Measurements from ENCODE around the gene ADAMTS9.

DNA sequence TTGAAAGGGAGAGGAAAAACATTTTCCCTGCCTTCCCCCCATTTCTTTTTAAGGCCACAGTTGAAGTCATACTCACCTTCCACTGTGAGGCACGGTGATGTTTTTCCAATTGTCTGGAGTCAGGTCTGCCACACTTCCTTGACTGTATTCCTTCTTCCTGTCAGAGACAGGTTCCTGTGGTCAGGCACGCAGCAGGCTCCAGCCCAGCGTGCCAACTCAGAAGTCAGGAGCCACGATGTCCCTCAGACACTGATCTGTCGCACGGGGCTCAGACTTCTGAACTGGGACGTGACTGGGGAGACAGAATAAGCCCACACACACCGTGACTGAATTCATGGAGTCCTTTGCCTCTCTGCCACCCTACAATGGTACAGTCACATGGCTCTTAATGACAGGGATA lies 41.2 kb upstream of the ADAMTS9 start:
- TF ChIP-seq CBX2 (IDR thresholded peaks at IDR 0.05; ENCODE audit: borderline replicate concordance, low read depth) (no peak), NFE2L2 (conservative IDR thresholded peaks at IDR 0.05; ENCODE audit: low read length) (no peak), JUNB (IDR thresholded peaks at IDR 0.05) (no peak), ZSCAN20 (CRISPR knock-in tag; IDR thresholded peaks at IDR 0.05) (no peak), EHMT2 (IDR thresholded peaks at IDR 0.05; ENCODE audit: low read depth) (no peak), POLR2A (IDR thresholded peaks at IDR 0.05; ENCODE audit: low read length) (no peak)
- TF ChIP-seq, protein P1, sequence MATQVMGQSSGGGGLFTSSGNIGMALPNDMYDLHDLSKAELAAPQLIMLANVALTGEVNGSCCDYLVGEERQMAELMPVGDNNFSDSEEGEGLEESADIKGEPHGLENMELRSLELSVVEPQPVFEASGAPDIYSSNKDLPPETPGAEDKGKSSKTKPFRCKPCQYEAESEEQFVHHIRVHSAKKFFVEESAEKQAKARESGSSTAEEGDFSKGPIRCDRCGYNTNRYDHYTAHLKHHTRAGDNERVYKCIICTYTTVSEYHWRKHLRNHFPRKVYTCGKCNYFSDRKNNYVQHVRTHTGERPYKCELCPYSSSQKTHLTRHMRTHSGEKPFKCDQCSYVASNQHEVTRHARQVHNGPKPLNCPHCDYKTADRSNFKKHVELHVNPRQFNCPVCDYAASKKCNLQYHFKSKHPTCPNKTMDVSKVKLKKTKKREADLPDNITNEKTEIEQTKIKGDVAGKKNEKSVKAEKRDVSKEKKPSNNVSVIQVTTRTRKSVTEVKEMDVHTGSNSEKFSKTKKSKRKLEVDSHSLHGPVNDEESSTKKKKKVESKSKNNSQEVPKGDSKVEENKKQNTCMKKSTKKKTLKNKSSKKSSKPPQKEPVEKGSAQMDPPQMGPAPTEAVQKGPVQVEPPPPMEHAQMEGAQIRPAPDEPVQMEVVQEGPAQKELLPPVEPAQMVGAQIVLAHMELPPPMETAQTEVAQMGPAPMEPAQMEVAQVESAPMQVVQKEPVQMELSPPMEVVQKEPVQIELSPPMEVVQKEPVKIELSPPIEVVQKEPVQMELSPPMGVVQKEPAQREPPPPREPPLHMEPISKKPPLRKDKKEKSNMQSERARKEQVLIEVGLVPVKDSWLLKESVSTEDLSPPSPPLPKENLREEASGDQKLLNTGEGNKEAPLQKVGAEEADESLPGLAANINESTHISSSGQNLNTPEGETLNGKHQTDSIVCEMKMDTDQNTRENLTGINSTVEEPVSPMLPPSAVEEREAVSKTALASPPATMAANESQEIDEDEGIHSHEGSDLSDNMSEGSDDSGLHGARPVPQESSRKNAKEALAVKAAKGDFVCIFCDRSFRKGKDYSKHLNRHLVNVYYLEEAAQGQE (IDR thresholded peaks at IDR 0.05) = no peak
- TF ChIP-seq, protein P2, sequence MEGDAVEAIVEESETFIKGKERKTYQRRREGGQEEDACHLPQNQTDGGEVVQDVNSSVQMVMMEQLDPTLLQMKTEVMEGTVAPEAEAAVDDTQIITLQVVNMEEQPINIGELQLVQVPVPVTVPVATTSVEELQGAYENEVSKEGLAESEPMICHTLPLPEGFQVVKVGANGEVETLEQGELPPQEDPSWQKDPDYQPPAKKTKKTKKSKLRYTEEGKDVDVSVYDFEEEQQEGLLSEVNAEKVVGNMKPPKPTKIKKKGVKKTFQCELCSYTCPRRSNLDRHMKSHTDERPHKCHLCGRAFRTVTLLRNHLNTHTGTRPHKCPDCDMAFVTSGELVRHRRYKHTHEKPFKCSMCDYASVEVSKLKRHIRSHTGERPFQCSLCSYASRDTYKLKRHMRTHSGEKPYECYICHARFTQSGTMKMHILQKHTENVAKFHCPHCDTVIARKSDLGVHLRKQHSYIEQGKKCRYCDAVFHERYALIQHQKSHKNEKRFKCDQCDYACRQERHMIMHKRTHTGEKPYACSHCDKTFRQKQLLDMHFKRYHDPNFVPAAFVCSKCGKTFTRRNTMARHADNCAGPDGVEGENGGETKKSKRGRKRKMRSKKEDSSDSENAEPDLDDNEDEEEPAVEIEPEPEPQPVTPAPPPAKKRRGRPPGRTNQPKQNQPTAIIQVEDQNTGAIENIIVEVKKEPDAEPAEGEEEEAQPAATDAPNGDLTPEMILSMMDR (IDR thresholded peaks at IDR 0.05) = no peak
- TF ChIP-seq, protein P3, sequence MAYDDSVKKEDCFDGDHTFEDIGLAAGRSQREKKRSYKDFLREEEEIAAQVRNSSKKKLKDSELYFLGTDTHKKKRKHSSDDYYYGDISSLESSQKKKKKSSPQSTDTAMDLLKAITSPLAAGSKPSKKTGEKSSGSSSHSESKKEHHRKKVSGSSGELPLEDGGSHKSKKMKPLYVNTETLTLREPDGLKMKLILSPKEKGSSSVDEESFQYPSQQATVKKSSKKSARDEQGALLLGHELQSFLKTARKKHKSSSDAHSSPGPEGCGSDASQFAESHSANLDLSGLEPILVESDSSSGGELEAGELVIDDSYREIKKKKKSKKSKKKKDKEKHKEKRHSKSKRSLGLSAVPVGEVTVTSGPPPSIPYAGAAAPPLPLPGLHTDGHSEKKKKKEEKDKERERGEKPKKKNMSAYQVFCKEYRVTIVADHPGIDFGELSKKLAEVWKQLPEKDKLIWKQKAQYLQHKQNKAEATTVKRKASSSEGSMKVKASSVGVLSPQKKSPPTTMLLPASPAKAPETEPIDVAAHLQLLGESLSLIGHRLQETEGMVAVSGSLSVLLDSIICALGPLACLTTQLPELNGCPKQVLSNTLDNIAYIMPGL (CRISPR knock-in tag; IDR thresholded peaks at IDR 0.05; ENCODE audit: borderline replicate concordance) = no peak
